Measurements from ENCODE around the gene TRMT10A.

DNA sequence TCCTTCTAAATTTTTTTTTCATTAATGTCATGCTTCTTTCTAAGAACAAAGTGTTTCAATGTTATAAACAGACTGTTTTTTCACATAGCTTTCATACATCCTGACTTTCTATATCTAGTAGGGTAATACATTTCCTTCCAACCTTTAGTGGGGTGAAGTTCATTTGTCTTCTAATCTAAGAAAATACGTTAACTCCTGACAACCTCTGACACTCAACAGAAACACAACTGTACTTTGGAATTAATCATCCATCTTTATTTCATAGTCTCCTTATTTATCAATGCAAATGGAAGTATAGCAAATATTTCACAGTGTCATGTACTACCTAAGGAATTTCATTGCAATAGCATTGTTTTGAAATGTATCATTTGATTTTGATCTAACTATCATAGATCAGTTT is 8.0 kb upstream of the TRMT10A start:
- TF ChIP-seq ZNF274 (IDR thresholded peaks at IDR 0.05; ENCODE audit: low read depth, low read length), result no peak
- TF ChIP-seq YY1 (IDR thresholded peaks at IDR 0.05; ENCODE audit: insufficient read depth, insufficient read length), result no peak

Measured in NT2/D1 (cell line).